LNCaP clone FGC (cell line): ENCODE data around the gene PTPA.

Experiments
- DNase-seq: peaks from one replicate; pipeline ENCODE4 v3.0.0-alpha.2; 2011; ENCODE audit warnings: low read depth
- H3K4me3 ChIP-seq: 2 replicates; pipeline ENCODE4 v1.5.1; 2011; ENCODE audit warnings: mild to moderate bottlenecking, low read depth, low read length, control low read depth
- CTCF ChIP-seq: IDR thresholded peaks from 2 replicates; pipeline ENCODE4 v1.5.1; 2012; ENCODE audit warnings: mild to moderate bottlenecking; ENCODE audit not compliant: control insufficient read depth, insufficient read depth; ENCODE audit errors: extremely low read depth

The PTPA gene

GRCh38 chr9:129102791-129103594 lies 8.2 kb upstream of the PTPA start:
- H3K4me3 ChIP-seq: no peak overlapping the region
- no peak for DNase-seq
- peak; percentile 34; the same call in 1 of the 2 replicates for TF ChIP-seq CTCF

GRCh38 chr9:129103595-129103965 lies 7.6 kb upstream of the PTPA start:
- no peak overlapping the region for H3K4me3 ChIP-seq
- no peak for TF ChIP-seq CTCF
- DNase-seq: no peak

- H3K4me3 ChIP-seq: no peak overlapping the region
- TF ChIP-seq CTCF: no peak
- no peak for DNase-seq
Observed at GRCh38 chr9:129104051-129104450, 7.2 kb upstream of the PTPA start.

GRCh38 chr9:129105857-129106694 lies 5.1 kb upstream of the PTPA start:
- TF ChIP-seq CTCF: no peak
- no peak for DNase-seq

GRCh38 chr9:129107651-129108050 lies 3.6 kb upstream of the PTPA start:
- H3K4me3 ChIP-seq: no peak overlapping the region
- no peak for DNase-seq
- no peak for TF ChIP-seq CTCF

More at GRCh38 chr9:129105857-129106694, 5.1 kb upstream of the PTPA start:
- no peak overlapping the region for H3K4me3 ChIP-seq

- no peak for TF ChIP-seq CTCF
- DNase-seq: no peak
- no peak overlapping the region for H3K4me3 ChIP-seq
Observed at GRCh38 chr9:129108083-129108804, 3.0 kb upstream of the PTPA start.
